Effector memory CD8-positive, alpha-beta T cell (primary cell): ENCODE data around the gene FCRL3.
"Not testable (repeated sequence)": the region's sequence is repeated elsewhere in the genome, so short reads cannot be mapped to it uniquely, and the experiment has no call there.

Source experiments
- ATAC-seq: fragments of 150-1000 bp; cut with Tn5 transposase; replicated peaks from 2 replicates; pipeline ENCODE4 v1.10.0; 2021; ENCODE audit warnings: mild to moderate bottlenecking, moderate library complexity
- DNase-seq, 3 experiments: peaks; one replicate each; pipeline ENCODE4 v3.0.0; 2021
- H3K27ac Mint-ChIP-seq, 2 donors: one replicate each; pipeline ENCODE4 v1.8.0; 2022; ENCODE audit warnings: mild to moderate bottlenecking in 2 of 2, mixed read lengths in 2 of 2, moderate library complexity in 2 of 2
- H3K27me3 Mint-ChIP-seq, 2 donors: one replicate each; pipeline ENCODE4 v1.8.0; 2022; ENCODE audit warnings: mixed read lengths in 2 of 2
- H3K36me3 Mint-ChIP-seq: one replicate; pipeline ENCODE4 v1.8.0; 2022; ENCODE audit warnings: mild to moderate bottlenecking, moderate library complexity, mixed read lengths; ENCODE audit not compliant: insufficient read depth
- H3K4me1 Mint-ChIP-seq, 2 donors: one replicate each; pipeline ENCODE4 v1.8.0; 2022; ENCODE audit warnings: low read depth in 2 of 2, mixed read lengths in 2 of 2
- H3K4me3 Mint-ChIP-seq, 2 donors: one replicate each; pipeline ENCODE4 v1.8.0; 2022; ENCODE audit warnings: mild to moderate bottlenecking in 2 of 2, mixed read lengths in 2 of 2, moderate library complexity in 2 of 2
- H3K9me3 Mint-ChIP-seq, 2 donors: one replicate each; pipeline ENCODE4 v1.8.0; 2022; ENCODE audit warnings: mixed read lengths in 2 of 2
- total RNA-seq, 9 experiments: gene quantifications; one replicate each; lab custom pipeline; 2026; lab: John Stamatoyannopoulos, UW

Gene FCRL3
- 3.0 to 80.7 (median 8.1) reads per million in 9 experiments for total RNA-seq

- peak within 1 kb of the TSS; percentile 65 to 83 for H3K4me3 Mint-ChIP-seq
- H3K27me3 Mint-ChIP-seq, result peaks cover 0 to 9% of the 10 kb centered on the region in 2 donors
- DNase-seq (peak; percentile 15 to 47 (median 18)), ATAC-seq (peak; percentile 85)
- H3K4me1 Mint-ChIP-seq, result peaks cover 56 to 83% of the 10 kb centered on the region in 2 donors
- peaks cover 7% of the 10 kb centered on the region for H3K36me3 Mint-ChIP-seq
- no peaks in the 10 kb centered on the region for H3K9me3 Mint-ChIP-seq
- H3K27ac Mint-ChIP-seq, result peak within 1 kb of the TSS; percentile 84 to 91
Measured at GRCh38 chr1:157700732-157701131, at the start of gene FCRL3. Gene FCRL3, minus strand, starts transcription at chr1:157700769. Its CDS starts 280 bp downstream, at chr1:157700489.

- Mint-ChIP-seq H3K27ac (peak overlapping the region; percentile 11 to 85), H3K4me3 (no peak overlapping the region), H3K4me1 (peaks cover 9 to 29% of the 10 kb centered on the region in 2 donors), H3K9me3 (no peaks in the 10 kb centered on the region), H3K27me3 (peaks cover 0 to 11% of the 10 kb centered on the region in 2 donors), H3K36me3 (no peaks in the 10 kb centered on the region)
- ATAC-seq (peak; percentile 54), DNase-seq (no peak)
Measured at GRCh38 chr1:157748262-157748817, 47.8 kb upstream of the FCRL3 start.

GRCh38 chr1:157739229-157739901, 38.8 kb upstream of the FCRL3 start:
- H3K27ac Mint-ChIP-seq, result no peak overlapping the region
- ATAC-seq, result no peak
- H3K9me3 Mint-ChIP-seq, result no peaks in the 10 kb centered on the region

GRCh38 chr1:157735991-157736390, 35.4 kb upstream of the FCRL3 start:
- not testable (repeated sequence) for DNase-seq, H3K36me3 Mint-ChIP-seq, ATAC-seq, H3K27me3 Mint-ChIP-seq, H3K9me3 Mint-ChIP-seq
- peaks cover 11 to 40% of the 10 kb centered on the region in 2 donors for H3K4me1 Mint-ChIP-seq
- peak overlapping the region in 1 of 2 donors; percentile 30 for H3K4me3 Mint-ChIP-seq
- peak overlapping the region in 1 of 2 donors; percentile 33 for H3K27ac Mint-ChIP-seq

More at GRCh38 chr1:157739229-157739901, 38.8 kb upstream of the FCRL3 start:
- DNase-seq, result no peak
- Mint-ChIP-seq H3K4me1 (peaks cover 8 to 33% of the 10 kb centered on the region in 2 donors), H3K27me3 (no peaks in the 10 kb centered on the region), H3K4me3 (no peak overlapping the region), H3K36me3 (no peaks in the 10 kb centered on the region)

- no peak overlapping the region for H3K27ac Mint-ChIP-seq
- no peak for ATAC-seq
Measured at GRCh38 chr1:157734321-157734720, 33.8 kb upstream of the FCRL3 start.

GRCh38 chr1:157732755-157733154, 32.2 kb upstream of the FCRL3 start:
- no peak for DNase-seq
- no peak overlapping the region for H3K4me3 Mint-ChIP-seq
- H3K27ac Mint-ChIP-seq, result no peak overlapping the region
- no peaks in the 10 kb centered on the region for H3K9me3 Mint-ChIP-seq
- no peaks in the 10 kb centered on the region for H3K36me3 Mint-ChIP-seq
- H3K27me3 Mint-ChIP-seq, result no peaks in the 10 kb centered on the region
- peaks cover 11 to 31% of the 10 kb centered on the region in 2 donors for H3K4me1 Mint-ChIP-seq
- ATAC-seq, result no peak

More at GRCh38 chr1:157734321-157734720, 33.8 kb upstream of the FCRL3 start:
- DNase-seq, result no peak
- Mint-ChIP-seq H3K36me3 (no peaks in the 10 kb centered on the region), H3K4me1 (peaks cover 11 to 34% of the 10 kb centered on the region in 2 donors), H3K27me3 (no peaks in the 10 kb centered on the region), H3K4me3 (no peak overlapping the region), H3K9me3 (no peaks in the 10 kb centered on the region)

- peak overlapping the region in 1 of 2 donors; percentile 85 for H3K27ac Mint-ChIP-seq
- DNase-seq (peak; percentile 27 to 32 (median 32)), ATAC-seq (peak; percentile 44)
- H3K4me1 Mint-ChIP-seq, result peaks cover 34 to 54% of the 10 kb centered on the region in 2 donors
- H3K4me3 Mint-ChIP-seq, result peak overlapping the region in 1 of 2 donors; percentile 79
- peaks cover 6% of the 10 kb centered on the region for H3K36me3 Mint-ChIP-seq
- peaks cover 3 to 8% of the 10 kb centered on the region in 2 donors for H3K9me3 Mint-ChIP-seq
- H3K27me3 Mint-ChIP-seq, result no peaks in the 10 kb centered on the region
Measured at GRCh38 chr1:157725221-157725577, 24.6 kb upstream of the FCRL3 start.

- DNase-seq (no peak), ATAC-seq (peak; percentile 35)
- peaks cover 34 to 55% of the 10 kb centered on the region in 2 donors for H3K4me1 Mint-ChIP-seq
- peaks cover 6% of the 10 kb centered on the region for H3K36me3 Mint-ChIP-seq
- peaks cover 3 to 8% of the 10 kb centered on the region in 2 donors for H3K9me3 Mint-ChIP-seq
- H3K27me3 Mint-ChIP-seq, result no peaks in the 10 kb centered on the region
- peak overlapping the region in 1 of 2 donors; percentile 85 for H3K27ac Mint-ChIP-seq
- peak overlapping the region in 1 of 2 donors; percentile 79 for H3K4me3 Mint-ChIP-seq
Measured at GRCh38 chr1:157724537-157725220, 24.1 kb upstream of the FCRL3 start.

- Mint-ChIP-seq H3K27ac (peak overlapping the region; percentile 1 to 86), H3K4me1 (peaks cover 34 to 60% of the 10 kb centered on the region in 2 donors)
Measured at GRCh38 chr1:157723157-157723556, 22.6 kb upstream of the FCRL3 start.

GRCh38 chr1:157721985-157722384, 21.4 kb upstream of the FCRL3 start:
- ATAC-seq, result no peak
- DNase-seq, result no peak
- H3K36me3 Mint-ChIP-seq, result peaks cover 6% of the 10 kb centered on the region
- H3K4me3 Mint-ChIP-seq, result no peak overlapping the region
- no peaks in the 10 kb centered on the region for H3K27me3 Mint-ChIP-seq
- peak overlapping the region; percentile 6 to 86 for H3K27ac Mint-ChIP-seq
- peaks cover 29 to 56% of the 10 kb centered on the region in 2 donors for H3K4me1 Mint-ChIP-seq
- peaks cover 3 to 8% of the 10 kb centered on the region in 2 donors for H3K9me3 Mint-ChIP-seq

More at GRCh38 chr1:157723157-157723556, 22.6 kb upstream of the FCRL3 start:
- H3K4me3 Mint-ChIP-seq, result peak overlapping the region; percentile 1 to 59
- ATAC-seq (peak; percentile 86), DNase-seq (peak in 1 of 3 experiments; percentile 24)
- no peaks in the 10 kb centered on the region for H3K27me3 Mint-ChIP-seq
- peaks cover 6% of the 10 kb centered on the region for H3K36me3 Mint-ChIP-seq
- peaks cover 3 to 8% of the 10 kb centered on the region in 2 donors for H3K9me3 Mint-ChIP-seq

GRCh38 chr1:157715736-157716135, 15.2 kb upstream of the FCRL3 start:
- H3K4me3 Mint-ChIP-seq, result no peak overlapping the region
- H3K27me3 Mint-ChIP-seq, result no peaks in the 10 kb centered on the region
- no peaks in the 10 kb centered on the region for H3K36me3 Mint-ChIP-seq
- no peak overlapping the region for H3K27ac Mint-ChIP-seq
- DNase-seq, result no peak
- ATAC-seq, result no peak
- peaks cover 1 to 3% of the 10 kb centered on the region in 2 donors for H3K9me3 Mint-ChIP-seq
- peaks cover under 1 to 10% of the 10 kb centered on the region in 2 donors for H3K4me1 Mint-ChIP-seq

- Mint-ChIP-seq H3K4me1 (peaks cover 6% of the 10 kb centered on the region in 2 donors), H3K27me3 (no peaks in the 10 kb centered on the region), H3K36me3 (no peaks in the 10 kb centered on the region), H3K27ac (no peak overlapping the region), H3K4me3 (no peak overlapping the region), H3K9me3 (peaks cover 0 to 7% of the 10 kb centered on the region in 2 donors)
- no peak for DNase-seq
- no peak for ATAC-seq
Measured at GRCh38 chr1:157711802-157712201, 11.2 kb upstream of the FCRL3 start.

GRCh38 chr1:157704878-157705277, 4.3 kb upstream of the FCRL3 start:
- H3K27ac Mint-ChIP-seq, result peak overlapping the region; percentile 5 to 93
- peaks cover 28 to 58% of the 10 kb centered on the region in 2 donors for H3K4me1 Mint-ChIP-seq
- ATAC-seq (no peak), DNase-seq (no peak)
- H3K9me3 Mint-ChIP-seq, result peaks cover 0 to 7% of the 10 kb centered on the region in 2 donors
- H3K36me3 Mint-ChIP-seq, result peaks cover 2% of the 10 kb centered on the region
- H3K4me3 Mint-ChIP-seq, result peak overlapping the region in 1 of 2 donors; percentile 53
- no peaks in the 10 kb centered on the region for H3K27me3 Mint-ChIP-seq
